Measurements from ENCODE around the gene GALNT1.

Gene GALNT1

DNA sequence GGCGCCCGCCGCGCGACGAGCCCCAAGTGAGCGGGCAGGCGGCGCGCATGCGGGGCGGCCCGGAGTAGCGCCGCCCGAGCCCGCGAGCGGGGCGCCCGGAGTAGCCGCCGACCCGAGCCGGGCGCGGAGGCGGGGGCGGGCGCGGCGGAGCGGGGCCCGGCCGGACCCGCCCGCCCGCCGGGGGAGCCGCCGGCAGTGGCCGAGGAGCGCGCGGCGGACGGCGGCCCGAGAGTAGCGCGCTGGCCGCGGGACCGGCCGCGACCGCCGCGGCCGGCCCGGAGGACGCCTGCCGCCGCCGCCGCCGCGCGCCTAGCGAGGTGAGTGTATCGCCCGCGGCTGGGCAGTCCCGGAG is at the start of gene GALNT1:
Gene GALNT1 (plus strand): TSS at position 195 of the 352 bp plus-strand sequence. CDS start 72,923 bp downstream, outside the sequence.
- 0 out of 2 replicates have a peak, but pooled peaks cover 5% of the 10 kb centered on the region for H3K36me3 ChIP-seq (ENCODE audit: low read length)
- peak within 1 kb of the TSS; percentile 73 for H3K4me3 ChIP-seq (ENCODE audit: insufficient read depth, low read length, poor library complexity, severe bottlenecking)
- H3K27me3 ChIP-seq (ENCODE audit: low read length): no peaks in the 10 kb centered on the region
- no peak for TF ChIP-seq EZH2phosphoT487 (conservative IDR thresholded peaks at IDR 0.05; ENCODE audit: low read length)
- TF ChIP-seq, protein P1, sequence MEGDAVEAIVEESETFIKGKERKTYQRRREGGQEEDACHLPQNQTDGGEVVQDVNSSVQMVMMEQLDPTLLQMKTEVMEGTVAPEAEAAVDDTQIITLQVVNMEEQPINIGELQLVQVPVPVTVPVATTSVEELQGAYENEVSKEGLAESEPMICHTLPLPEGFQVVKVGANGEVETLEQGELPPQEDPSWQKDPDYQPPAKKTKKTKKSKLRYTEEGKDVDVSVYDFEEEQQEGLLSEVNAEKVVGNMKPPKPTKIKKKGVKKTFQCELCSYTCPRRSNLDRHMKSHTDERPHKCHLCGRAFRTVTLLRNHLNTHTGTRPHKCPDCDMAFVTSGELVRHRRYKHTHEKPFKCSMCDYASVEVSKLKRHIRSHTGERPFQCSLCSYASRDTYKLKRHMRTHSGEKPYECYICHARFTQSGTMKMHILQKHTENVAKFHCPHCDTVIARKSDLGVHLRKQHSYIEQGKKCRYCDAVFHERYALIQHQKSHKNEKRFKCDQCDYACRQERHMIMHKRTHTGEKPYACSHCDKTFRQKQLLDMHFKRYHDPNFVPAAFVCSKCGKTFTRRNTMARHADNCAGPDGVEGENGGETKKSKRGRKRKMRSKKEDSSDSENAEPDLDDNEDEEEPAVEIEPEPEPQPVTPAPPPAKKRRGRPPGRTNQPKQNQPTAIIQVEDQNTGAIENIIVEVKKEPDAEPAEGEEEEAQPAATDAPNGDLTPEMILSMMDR (IDR thresholded peaks at IDR 0.05; ENCODE audit: insufficient read depth, low read length, poor library complexity, severe bottlenecking): no peak
- no peaks in the 10 kb centered on the region for H3K9me2 ChIP-seq (replicated peaks; ENCODE audit: insufficient read depth, low read length)
- peak within 1 kb of the TSS; percentile 70 for H3K9ac ChIP-seq (ENCODE audit: low read length)
- H3K4me2 ChIP-seq (ENCODE audit: low read depth, low read length, poor library complexity, severe bottlenecking): peak within 1 kb of the TSS; percentile 75
- H3K27ac ChIP-seq (ENCODE audit: low read depth, low read length): no peak within 1 kb of the TSS; the same call in 1 of the 2 replicates
- no peaks in the 10 kb centered on the region for H3K79me2 ChIP-seq (ENCODE audit: insufficient read depth, low read length)
- H2AFZ ChIP-seq (ENCODE audit: low read depth, low read length, severe bottlenecking): peak within 1 kb of the TSS; percentile 92
- peaks cover 21% of the 10 kb centered on the region for H3F3A ChIP-seq (ENCODE audit: insufficient read depth)
- H3K9me3 ChIP-seq (ENCODE audit: insufficient read depth, low read length): peaks cover 5% of the 10 kb centered on the region; the same call in 1 of the 2 replicates
- H4K20me1 ChIP-seq (ENCODE audit: low read depth, low read length): no peaks in the 10 kb centered on the region; the same call in 1 of the 2 replicates

DNA sequence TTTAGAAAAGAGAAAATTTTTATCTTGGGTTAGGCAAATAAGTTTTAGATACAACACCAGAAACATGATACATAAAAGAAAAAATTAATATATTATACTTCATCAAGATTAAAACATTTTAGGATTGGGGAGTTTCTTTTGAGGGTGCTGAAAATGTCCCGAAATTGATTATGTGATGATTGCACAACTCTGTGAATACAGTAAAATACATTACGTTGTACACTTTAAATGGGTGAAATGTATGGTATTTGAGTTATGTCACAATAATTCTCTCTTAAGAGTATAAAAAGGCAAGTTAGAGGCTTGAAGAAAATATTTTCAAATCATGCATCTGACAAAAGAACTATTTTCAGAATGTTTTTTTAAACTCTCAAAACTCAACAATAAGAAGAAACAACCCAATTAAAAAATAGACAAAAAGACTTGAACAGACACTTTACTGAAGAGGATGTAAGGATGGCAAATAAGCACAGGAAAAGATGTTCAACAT is 47.6 kb upstream of the GALNT1 start:
- Histone ChIP-seq H3K9ac (ENCODE audit: low read length) (no peak overlapping the region), H3K27ac (ENCODE audit: low read depth, low read length) (no peak overlapping the region), H3K4me2 (ENCODE audit: low read depth, low read length, poor library complexity, severe bottlenecking) (no peak overlapping the region), H3K4me3 (ENCODE audit: insufficient read depth, low read length, poor library complexity, severe bottlenecking) (no peak overlapping the region), H3K27me3 (ENCODE audit: low read length) (peaks cover 3% of the 10 kb centered on the region; the same call in 1 of the 2 replicates), H3K36me3 (ENCODE audit: low read length) (no peaks in the 10 kb centered on the region), H2AFZ (ENCODE audit: low read depth, low read length, severe bottlenecking) (no peak overlapping the region), H3F3A (ENCODE audit: insufficient read depth) (no peaks in the 10 kb centered on the region), H3K9me2 (replicated peaks; ENCODE audit: insufficient read depth, low read length) (no peaks in the 10 kb centered on the region), H3K79me2 (ENCODE audit: insufficient read depth, low read length) (no peaks in the 10 kb centered on the region), H4K20me1 (ENCODE audit: low read depth, low read length) (no peaks in the 10 kb centered on the region), H3K9me3 (ENCODE audit: insufficient read depth, low read length) (no peaks in the 10 kb centered on the region)
- TF ChIP-seq, protein P1 (IDR thresholded peaks at IDR 0.05; ENCODE audit: insufficient read depth, low read length, poor library complexity, severe bottlenecking): no peak
- no peak for TF ChIP-seq EZH2phosphoT487 (conservative IDR thresholded peaks at IDR 0.05; ENCODE audit: low read length)

DNA sequence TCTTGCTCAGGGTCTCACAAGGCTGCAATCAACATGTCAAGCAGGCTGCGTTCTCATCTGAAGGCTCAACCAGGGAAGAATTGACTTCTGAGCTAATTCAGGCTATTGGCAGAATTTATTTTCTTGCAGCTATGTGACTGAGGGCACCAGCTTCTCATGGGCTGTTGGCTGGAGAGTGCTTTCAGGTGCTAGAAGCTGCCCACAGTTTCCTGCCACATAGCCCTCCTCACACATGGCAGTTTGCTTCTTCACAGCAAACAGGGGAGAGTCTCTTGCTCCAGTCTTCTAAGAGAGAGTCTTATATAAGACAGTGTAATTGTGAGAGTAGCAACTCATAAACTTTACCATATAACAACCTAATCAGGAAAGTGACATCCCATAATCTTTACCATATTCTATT is 46.2 kb upstream of the GALNT1 start:
- Histone ChIP-seq H4K20me1 (ENCODE audit: low read depth, low read length) (no peaks in the 10 kb centered on the region), H3F3A (ENCODE audit: insufficient read depth) (no peaks in the 10 kb centered on the region), H3K9ac (ENCODE audit: low read length) (no peak overlapping the region), H3K27me3 (ENCODE audit: low read length) (peaks cover 3% of the 10 kb centered on the region; the same call in 1 of the 2 replicates), H3K4me2 (ENCODE audit: low read depth, low read length, poor library complexity, severe bottlenecking) (no peak overlapping the region), H3K27ac (ENCODE audit: low read depth, low read length) (no peak overlapping the region), H3K4me3 (ENCODE audit: insufficient read depth, low read length, poor library complexity, severe bottlenecking) (no peak overlapping the region), H3K36me3 (ENCODE audit: low read length) (no peaks in the 10 kb centered on the region), H3K9me3 (ENCODE audit: insufficient read depth, low read length) (no peaks in the 10 kb centered on the region), H2AFZ (ENCODE audit: low read depth, low read length, severe bottlenecking) (no peak overlapping the region), H3K79me2 (ENCODE audit: insufficient read depth, low read length) (no peaks in the 10 kb centered on the region), H3K9me2 (replicated peaks; ENCODE audit: insufficient read depth, low read length) (no peaks in the 10 kb centered on the region)
- TF ChIP-seq EZH2phosphoT487 (conservative IDR thresholded peaks at IDR 0.05; ENCODE audit: low read length): no peak
- TF ChIP-seq, protein P1 (IDR thresholded peaks at IDR 0.05; ENCODE audit: insufficient read depth, low read length, poor library complexity, severe bottlenecking): no peak

Measured in SU-DHL-6 (cell line).